HepG2 (cell line): ENCODE measurements around the gene ZNF19. TPM values are rescaled to one million over a fixed set of nuclear protein-coding genes. Genes with fewer than 3 reads are reported as not detected.

Source experiments
- ATAC-seq: fragments of 200-7000 bp; cut with Tn5 transposase; 3 replicates; pipeline ENCODE4 v1.9.1; 2020; ENCODE audit warnings: mild to moderate bottlenecking, moderate library complexity
- BruUV-seq: library from RNA; stranded (reverse); fragments of 400-500 nt; replicated peaks from 2 replicates; lab custom pipeline; 2021; lab: Mats Ljungman, UMichigan
- CTCF ChIA-PET: fragments of 300-600 bp; formaldehyde crosslinking; extraction: SDS; loops from one replicate; lab custom pipeline; 2021; ENCODE audit warnings: low total read pairs, inconsistent platforms, low intra/inter-chr PET ratio; lab: Yijun Ruan, JAX
- POLR2A ChIA-PET: fragments of 350-600 bp; sonication (Branson Sonifier 250); formaldehyde crosslinking; loops from one replicate; lab custom pipeline; 2020; ENCODE audit warnings: antibody characterized with exemption, inconsistent platforms; lab: Yijun Ruan, JAX
- DNase-seq: peaks from one replicate; pipeline ENCODE4 v3.0.0-alpha.2; 2015; ENCODE audit warnings: low spot score
- FAIRE-seq: peaks from 3 replicates; lab custom pipeline; 2011; peaks lifted over from hg19 to GRCh38; lab: Jason Lieb, UNC
- H2AFZ ChIP-seq: one replicate; pipeline ENCODE4 v1.6.1; 2011; ENCODE audit warnings: low read length, inconsistent platforms
- H3K27ac ChIP-seq: fragments of 300-600 bp; 3 replicates; pipeline ENCODE4 v1.8.0; 2011; ENCODE audit warnings: mixed run types, mild to moderate bottlenecking, mixed read lengths, low read length, inconsistent platforms; ENCODE audit not compliant: insufficient read depth; ENCODE audit errors: extremely low read length
- H3K27me3 ChIP-seq, 2 experiments: fragments of 200-600 bp in 1 of 2; 2 replicates in 1 of 2; 3 replicates in 1 of 2; pipeline versions ENCODE4 v1.6.0 to v1.8.0; 2011; ENCODE audit warnings: low read length in 2 of 2, mild to moderate bottlenecking in 2 of 2, moderate library complexity in 2 of 2, inconsistent platforms in 1 of 2; ENCODE audit not compliant: insufficient read depth in 2 of 2, control insufficient read depth in 1 of 2
- H3K36me3 ChIP-seq, 2 experiments: fragments of 200-600 bp in 1 of 2; replicated peaks in 1 of 2; 2 replicates in 1 of 2; 3 replicates in 1 of 2; pipeline versions ENCODE4 v1.5.1 to v1.8.0; 2011; ENCODE audit warnings: low read length in 2 of 2, inconsistent platforms in 1 of 2; ENCODE audit not compliant: insufficient read depth in 2 of 2, control insufficient read depth in 1 of 2
- H3K4me1 ChIP-seq: 2 replicates; pipeline ENCODE4 v1.5.1; 2012; ENCODE audit warnings: low read length, inconsistent platforms; ENCODE audit not compliant: insufficient read depth
- H3K4me2 ChIP-seq: 2 replicates; pipeline ENCODE4 v1.6.0; 2011; ENCODE audit warnings: low read depth, low read length, inconsistent platforms
- H3K4me3 ChIP-seq, 3 experiments: fragments of 200-600 bp in 1 of 3; sonication (generic), shearing (Covaris generic) in 1 of 3; replicated peaks in 1 of 3; 2 replicates each; pipeline ENCODE4 v1.5.1; 2011 to 2016; ENCODE audit warnings: low read length in 3 of 3, inconsistent platforms in 2 of 3, low read depth in 2 of 3, mild to moderate bottlenecking in 2 of 3, control low read depth in 1 of 3, mixed read lengths in 1 of 3; ENCODE audit not compliant: insufficient read depth in 1 of 3
- H3K79me2 ChIP-seq: one replicate; pipeline ENCODE4 v1.6.1; 2011; ENCODE audit warnings: low read length, inconsistent platforms; ENCODE audit not compliant: insufficient read depth
- H3K9ac ChIP-seq: 2 replicates; pipeline ENCODE4 v1.6.0; 2011; ENCODE audit warnings: mild to moderate bottlenecking, low read depth, low read length, inconsistent platforms; ENCODE audit not compliant: insufficient read depth
- H3K9me3 ChIP-seq: 2 replicates; pipeline ENCODE4 v1.5.1; 2012; ENCODE audit warnings: mild to moderate bottlenecking, low read length
- H4K20me1 ChIP-seq: 2 replicates; pipeline ENCODE4 v1.6.0; 2011; ENCODE audit warnings: inconsistent platforms, mild to moderate bottlenecking, low read length, moderate library complexity; ENCODE audit not compliant: insufficient read depth
- ATF7-NPFF ChIP-seq: sonication (generic); formaldehyde crosslinking; IDR thresholded peaks from 2 replicates; pipeline ENCODE4 v1.8.1; 2023; ENCODE audit warnings: mild to moderate bottlenecking, low read depth, missing genetic modification reagents, moderate library complexity
- ATRX ChIP-seq: sonication (generic); formaldehyde crosslinking; IDR thresholded peaks from 2 replicates; pipeline ENCODE4 v1.4.0; 2020; ENCODE audit warnings: missing genetic modification reagents, borderline replicate concordance
- CBX2 ChIP-seq, 2 experiments: fragments of 200-600 bp in 1 of 2; sonication (generic); formaldehyde crosslinking in 1 of 2; IDR thresholded peaks; 2 replicates each; pipeline versions ENCODE4 v1.7.0 to v1.8.1; 2018 to 2022; ENCODE audit warnings: low read depth in 2 of 2, low read length in 1 of 2, mild to moderate bottlenecking in 1 of 2, missing genetic modification reagents in 1 of 2
- EED ChIP-seq: sonication (generic); formaldehyde crosslinking; IDR thresholded peaks from 2 replicates; pipeline ENCODE4 v1.5.0; 2020; ENCODE audit warnings: mild to moderate bottlenecking, missing genetic modification reagents
- EZH2 ChIP-seq: conservative IDR thresholded peaks from 2 replicates; pipeline ENCODE4 v1.6.1; 2012; ENCODE audit warnings: mild to moderate bottlenecking, low read depth, low read length, moderate library complexity
- FOXO1 ChIP-seq: sonication (generic); formaldehyde crosslinking; IDR thresholded peaks from 2 replicates; pipeline ENCODE4 v1.4.0; 2020; ENCODE audit warnings: missing genetic modification reagents
- GPN1 ChIP-seq: sonication (generic); formaldehyde crosslinking; IDR thresholded peaks from 2 replicates; pipeline ENCODE4 v1.5.1; 2020; ENCODE audit warnings: missing genetic modification reagents, borderline replicate concordance
- KLF11 ChIP-seq: IDR thresholded peaks from 2 replicates; pipeline ENCODE4 v1.6.1; 2016; ENCODE audit warnings: missing compliant biosample characterization
- NAIF1 ChIP-seq: sonication (generic); formaldehyde crosslinking; IDR thresholded peaks from 2 replicates; pipeline ENCODE4 v1.5.0; 2020; ENCODE audit warnings: mild to moderate bottlenecking, missing genetic modification reagents, borderline replicate concordance
- RFX1 ChIP-seq: fragments of 450-650 bp; IDR thresholded peaks from 2 replicates; pipeline ENCODE4 v1.6.1; 2017
- SRSF4 ChIP-seq: fragments of 200-400 bp; formaldehyde crosslinking; IDR thresholded peaks from one replicate; pipeline ENCODE4 v1.6.1; 2018; ENCODE audit warnings: mild to moderate bottlenecking, low read depth, low read length, moderate library complexity; ENCODE audit not compliant: poor library complexity, severe bottlenecking
- TRAFD1 ChIP-seq: sonication (generic); formaldehyde crosslinking; IDR thresholded peaks from 2 replicates; pipeline ENCODE4 v1.5.1; 2020; ENCODE audit warnings: missing genetic modification reagents, mild to moderate bottlenecking, borderline replicate concordance
- ZBTB44 ChIP-seq: sonication (generic); formaldehyde crosslinking; IDR thresholded peaks from 2 replicates; pipeline ENCODE4 v1.4.0; 2020; ENCODE audit warnings: missing genetic modification reagents
- ZBTB7A ChIP-seq: sonication (generic); formaldehyde crosslinking; IDR thresholded peaks from 2 replicates; pipeline ENCODE4 v1.8.0; 2022; ENCODE audit warnings: mild to moderate bottlenecking, missing genetic modification reagents
- ZFP36 ChIP-seq: fragments of 150-350 bp; IDR thresholded peaks from 2 replicates; pipeline ENCODE4 v1.6.1; 2018; ENCODE audit warnings: borderline replicate concordance, low read length, low read depth; ENCODE audit not compliant: partially characterized antibody
- ZNF205 ChIP-seq: IDR thresholded peaks from 2 replicates; pipeline ENCODE4 v1.6.1; 2018; ENCODE audit warnings: missing biosample characterization, missing genetic modification reagents
- ZNF331 ChIP-seq: sonication (generic); formaldehyde crosslinking; IDR thresholded peaks from 2 replicates; pipeline ENCODE4 v1.4.0; 2020; ENCODE audit warnings: missing genetic modification reagents
- ZNF614 ChIP-seq: IDR thresholded peaks from 2 replicates; pipeline ENCODE4 v1.6.1; 2018; ENCODE audit warnings: missing biosample characterization, missing genetic modification reagents, inconsistent platforms, borderline replicate concordance
- ZNF674 ChIP-seq: sonication (generic); formaldehyde crosslinking; IDR thresholded peaks from 2 replicates; pipeline ENCODE4 v1.5.0; 2020; ENCODE audit warnings: low read depth, mild to moderate bottlenecking, missing genetic modification reagents
- ZNF678 ChIP-seq: sonication (generic); formaldehyde crosslinking; IDR thresholded peaks from 2 replicates; pipeline ENCODE4 v1.4.0; 2020; ENCODE audit warnings: mild to moderate bottlenecking, missing genetic modification reagents
- WGBS: methylation state at CpG from one replicate; pipeline ENCODE4 v1.1.6; 2017; ENCODE audit warnings: low lambda C conversion rate; 5-methylcytosine and 5-hydroxymethylcytosine counted together
- in situ Hi-C: cut with HindIII; loops from 2 replicates; pipeline ENCODE4 v1.10.0; 2017; ENCODE audit warnings: low pct_unique_long_range_greater_than_20kb; ENCODE audit not compliant: extremely low pct_ligation_motif_present
- intact Hi-C: fragments of 100-400 bp; cut with micrococcal nuclease; formaldehyde crosslinking; loops from one replicate; pipeline ENCODE4 v1.10.0; 2022; ENCODE audit not compliant: unreplicated experiment
- polyA plus RNA-seq, 8 experiments: library from polyadenylated mRNA; depleted of rRNA in 3 of 8; stranded (reverse) in 7 of 8; unstranded in 1 of 8; fragments of >200 nt; fragmentation: Illumina TruSeq in 4 of 8; extraction: Trizol in 4 of 8; gene quantifications; 2 replicates each; pipeline versions ENCODE4 v1.2.1 to v1.2.3, GENCODE V29; 2011 to 2016; ENCODE audit warnings: low read depth in 4 of 8, missing spikeins in 1 of 8, mixed read lengths in 1 of 8; ENCODE audit not compliant: insufficient read depth in 1 of 8
- total RNA-seq, 5 experiments: library from RNA; depleted of rRNA; stranded (reverse); fragments of >200 nt; fragmentation: Illumina TruSeq; extraction: Trizol; gene quantifications; 2 replicates each; pipeline ENCODE4 v1.2.3, GENCODE V29; 2016; ENCODE audit warnings: low read depth in 1 of 5

Gene ZNF19
- total and polyA plus RNA-seq, 2 of the 13 experiments (the other 11 are each of a cell fraction or from before 2014, with no cell fraction given), result 3.2 to 5.8 TPM

- H3K9me3 ChIP-seq, result no peaks in the 10 kb centered on the region
- in situ Hi-C loops, result no loop called here
- FAIRE-seq (peak; percentile 68), DNase-seq (peak; percentile 64), ATAC-seq (peak; percentile 99)
- H3K36me3 ChIP-seq, result no peaks in the 10 kb centered on the region
- peak within 1 kb of the TSS; percentile 64 for H3K27ac ChIP-seq
- no peaks in the 10 kb centered on the region; a peak in 1 of 5 replicates for H3K27me3 ChIP-seq
- 3% methylated on average over 16 of the region's 52 CpGs for WGBS
- CTCF ChIA-PET, result interaction anchor here (0.7 kb wide), 1 partner anchor 23 kb away, joined by 3 read pairs; no protein-coding TSS in a partner anchor
- peaks cover 21% of the 10 kb centered on the region for H3K79me2 ChIP-seq
- intact Hi-C loops, result loop anchor here (1.0 to 5.0 kb wide), 2 partner anchors 22 to 35 kb away; no protein-coding TSS in a partner anchor
- peak within 1 kb of the TSS; percentile 73 to 90 (median 89) for H3K4me3 ChIP-seq
- H2AFZ ChIP-seq, result peak within 1 kb of the TSS; percentile 65
- H3K9ac ChIP-seq, result peak within 1 kb of the TSS; percentile 86
- BruUV-seq, result TSS peak; percentile 77
- POLR2A ChIA-PET, result interaction anchor here (0.6 to 3.4 kb wide), 15 partner anchors 13 to 209 kb away, joined by 3 to 58 read pairs (median 4); partner anchors contain the start of genes CMTR2 and ZNF19
- H3K4me2 ChIP-seq, result peak within 1 kb of the TSS; percentile 86
- peaks cover 25% of the 10 kb centered on the region for H3K4me1 ChIP-seq
- H4K20me1 ChIP-seq, result no peaks in the 10 kb centered on the region
- TF ChIP-seq RFX1 (no peak), ZBTB7A (CRISPR knock-in tag) (peak; percentile 77; the same call in 1 of the 2 replicates), ZBTB44 (CRISPR knock-in tag) (peak; percentile 73; the same call in 1 of the 2 replicates), NAIF1 (CRISPR knock-in tag) (no peak), CBX2 (IDR thresholded peaks at IDR 0.05; ENCODE audit: low read depth, low read length) (no peak), CBX2 (CRISPR knock-in tag; IDR thresholded peaks at IDR 0.05; ENCODE audit: low read depth) (peak; percentile 97), ATF7-NPFF (CRISPR knock-in tag) (peak; percentile 88), EED (peak; percentile 93), ATRX (CRISPR knock-in tag) (no peak), ZNF331 (peak; percentile 93), ZNF678 (peak; percentile 85), ZNF674 (0 out of 2 replicates have a peak, but pooled peaks have one; percentile 67), ZNF614 (CRISPR knock-in tag) (peak; percentile 93; the same call in 1 of the 2 replicates), ZNF205 (CRISPR knock-in tag) (peak; percentile 94), TRAFD1 (CRISPR knock-in tag) (no peak), GPN1 (peak; percentile 91; the same call in 1 of the 2 replicates), SRSF4 (no peak), FOXO1 (CRISPR knock-in tag) (peak; percentile 75; the same call in 1 of the 2 replicates), KLF11 (CRISPR knock-in tag) (peak; percentile 93; the same call in 1 of the 2 replicates), ZFP36 (no peak), EZH2 (no peak)
These were observed 27.2 kb downstream of the ZNF19 start, which contains the start of gene ZNF23 for GRCh38 chr16:71461686-71462648. TSS of gene ZNF23 (minus strand) at chr16:71462247. CDS start at chr16:71456796, 5,451 bp downstream.
